ENCODE measurements around the gene PRDM10. TPM values are rescaled to one million over a fixed set of nuclear protein-coding genes. Genes with fewer than 3 reads are reported as not detected.
A peak's percentile ranks its signal among the peaks of the same experiment; 100 is the strongest.

PRDM10 gene
- total and polyA plus RNA-seq, 2 experiments from 2014 or later, result 4.1 to 12.0 TPM

- no peaks in the 10 kb centered on the region for H3K36me3 ChIP-seq
- no peaks in the 10 kb centered on the region for H3K9me3 ChIP-seq (ENCODE audit: low read depth)
- TF ChIP-seq, protein P1, sequence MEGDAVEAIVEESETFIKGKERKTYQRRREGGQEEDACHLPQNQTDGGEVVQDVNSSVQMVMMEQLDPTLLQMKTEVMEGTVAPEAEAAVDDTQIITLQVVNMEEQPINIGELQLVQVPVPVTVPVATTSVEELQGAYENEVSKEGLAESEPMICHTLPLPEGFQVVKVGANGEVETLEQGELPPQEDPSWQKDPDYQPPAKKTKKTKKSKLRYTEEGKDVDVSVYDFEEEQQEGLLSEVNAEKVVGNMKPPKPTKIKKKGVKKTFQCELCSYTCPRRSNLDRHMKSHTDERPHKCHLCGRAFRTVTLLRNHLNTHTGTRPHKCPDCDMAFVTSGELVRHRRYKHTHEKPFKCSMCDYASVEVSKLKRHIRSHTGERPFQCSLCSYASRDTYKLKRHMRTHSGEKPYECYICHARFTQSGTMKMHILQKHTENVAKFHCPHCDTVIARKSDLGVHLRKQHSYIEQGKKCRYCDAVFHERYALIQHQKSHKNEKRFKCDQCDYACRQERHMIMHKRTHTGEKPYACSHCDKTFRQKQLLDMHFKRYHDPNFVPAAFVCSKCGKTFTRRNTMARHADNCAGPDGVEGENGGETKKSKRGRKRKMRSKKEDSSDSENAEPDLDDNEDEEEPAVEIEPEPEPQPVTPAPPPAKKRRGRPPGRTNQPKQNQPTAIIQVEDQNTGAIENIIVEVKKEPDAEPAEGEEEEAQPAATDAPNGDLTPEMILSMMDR (IDR thresholded peaks at IDR 0.05; ENCODE audit: low read depth, low read length), result no peak
- no peaks in the 10 kb centered on the region for H3K27me3 ChIP-seq
- no peak for DNase-seq (ENCODE audit: low read depth in 1 of 2, low spot score in 1 of 2)
- no peak overlapping the region for H3K4me3 ChIP-seq
- peaks cover 11% of the 10 kb centered on the region for H3K4me1 ChIP-seq (ENCODE audit: low read depth)
- H3K27ac ChIP-seq, result no peak overlapping the region
Measured at GRCh38 chr11:130034236-130034635, 31.6 kb upstream of the PRDM10 start.

DNA sequence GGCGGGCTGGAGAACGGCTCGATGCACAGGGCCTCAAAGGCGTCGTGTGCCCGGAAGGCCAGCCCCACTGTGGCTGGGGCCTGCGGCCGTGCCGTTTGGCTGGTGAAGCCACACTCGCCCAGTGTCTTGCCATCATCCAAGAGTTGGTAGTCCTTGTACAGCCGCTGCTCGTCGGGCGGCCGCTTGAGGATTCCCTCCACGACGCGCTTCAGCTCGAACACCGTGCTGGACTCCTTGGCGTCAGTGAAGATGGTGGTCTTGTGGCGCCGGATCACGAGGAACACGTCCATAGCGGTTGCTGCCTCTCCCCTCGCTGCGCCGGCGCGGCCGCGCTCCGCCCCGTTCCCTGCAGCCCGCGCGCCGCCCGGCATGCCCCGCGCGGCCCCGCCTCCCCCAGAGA is 30.3 kb upstream of the PRDM10 start:
- Histone ChIP-seq H3K36me3 (no peaks in the 10 kb centered on the region), H3K9me3 (ENCODE audit: low read depth) (no peaks in the 10 kb centered on the region), H3K27ac (no peak overlapping the region), H3K4me3 (no peak overlapping the region), H3K4me1 (ENCODE audit: low read depth) (peaks cover 11% of the 10 kb centered on the region), H3K27me3 (no peaks in the 10 kb centered on the region)
- no peak for DNase-seq (ENCODE audit: low read depth in 1 of 2, low spot score in 1 of 2)
- TF ChIP-seq, protein P1 (IDR thresholded peaks at IDR 0.05; ENCODE audit: low read depth, low read length), result no peak

DNA sequence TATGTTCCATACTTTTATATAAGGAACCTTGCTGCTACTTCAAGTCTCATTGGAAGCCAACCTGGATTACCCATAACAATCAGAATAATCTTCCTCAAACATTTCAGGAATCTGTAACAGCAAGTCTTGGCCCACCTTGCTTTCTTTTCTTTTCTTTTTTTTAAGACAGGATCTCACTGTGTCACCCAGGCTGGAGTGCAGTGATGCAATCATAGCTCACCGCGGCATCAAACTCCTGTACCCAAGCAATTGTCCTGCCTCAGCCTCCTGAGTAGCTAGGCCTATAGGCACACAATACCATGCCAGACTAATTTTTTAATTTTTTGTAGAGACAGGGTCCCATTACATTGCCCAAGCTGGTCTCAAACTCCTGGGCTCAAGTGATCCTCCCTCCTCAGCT is 29.3 kb upstream of the PRDM10 start:
- no peaks in the 10 kb centered on the region for H3K36me3 ChIP-seq

DNA sequence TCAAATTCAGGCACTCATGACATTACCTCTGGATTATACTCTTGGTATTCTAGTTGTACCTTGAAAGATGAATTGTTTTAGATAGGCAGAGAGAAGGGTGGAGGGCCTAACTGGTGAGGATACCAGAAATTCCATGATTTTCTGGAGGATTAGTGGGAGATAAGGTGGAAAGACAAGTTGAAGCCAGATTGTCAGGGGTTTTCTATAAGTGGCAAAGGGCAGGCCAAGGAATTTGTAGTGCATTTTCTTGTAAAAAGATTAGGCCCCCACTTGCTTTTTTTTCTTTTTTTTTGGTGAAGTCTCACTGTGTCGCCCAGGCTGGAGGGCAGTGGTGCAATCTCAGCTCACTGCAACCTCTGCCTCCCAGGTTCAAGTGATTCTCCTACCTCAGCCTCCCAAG is 28.4 kb upstream of the PRDM10 start:
- Histone ChIP-seq H3K36me3 (no peaks in the 10 kb centered on the region), H3K27ac (no peak overlapping the region), H3K4me3 (no peak overlapping the region), H3K27me3 (no peaks in the 10 kb centered on the region), H3K9me3 (ENCODE audit: low read depth) (no peaks in the 10 kb centered on the region), H3K4me1 (ENCODE audit: low read depth) (peaks cover 11% of the 10 kb centered on the region)
- no peak for DNase-seq (ENCODE audit: low read depth in 1 of 2, low spot score in 1 of 2)
- TF ChIP-seq, protein P1 (IDR thresholded peaks at IDR 0.05; ENCODE audit: low read depth, low read length), result no peak

More for the DNA sequence above, 29.3 kb upstream of the PRDM10 start:
- TF ChIP-seq, protein P1 (IDR thresholded peaks at IDR 0.05; ENCODE audit: low read depth, low read length), result no peak
- DNase-seq (ENCODE audit: low read depth in 1 of 2, low spot score in 1 of 2), result no peak
- Histone ChIP-seq H3K4me3 (no peak overlapping the region), H3K27me3 (no peaks in the 10 kb centered on the region), H3K4me1 (ENCODE audit: low read depth) (peaks cover 11% of the 10 kb centered on the region), H3K9me3 (ENCODE audit: low read depth) (no peaks in the 10 kb centered on the region), H3K27ac (no peak overlapping the region)

DNA sequence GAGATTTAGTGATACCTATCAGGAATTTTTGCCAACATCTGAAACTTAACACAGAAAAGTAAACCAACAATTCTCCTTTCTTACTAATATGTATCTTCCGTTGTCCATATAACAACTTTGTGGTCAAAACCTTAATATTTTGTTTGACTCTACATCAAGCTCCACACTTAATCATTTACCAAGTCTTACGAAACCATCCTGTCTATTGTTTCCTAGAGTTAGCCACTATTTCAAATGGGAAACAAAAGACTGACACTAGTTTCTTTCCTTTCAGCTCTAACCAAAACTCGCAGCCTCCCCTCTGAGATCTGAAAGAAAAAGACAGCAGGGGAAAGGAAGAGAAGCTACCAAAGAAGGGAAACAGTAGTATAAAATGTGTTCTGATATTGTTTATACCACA is 26.5 kb upstream of the PRDM10 start:
- Histone ChIP-seq H3K4me3 (no peak overlapping the region), H3K9me3 (ENCODE audit: low read depth) (no peaks in the 10 kb centered on the region), H3K4me1 (ENCODE audit: low read depth) (peaks cover 11% of the 10 kb centered on the region), H3K27me3 (no peaks in the 10 kb centered on the region), H3K27ac (no peak overlapping the region), H3K36me3 (no peaks in the 10 kb centered on the region)
- TF ChIP-seq, protein P1 (IDR thresholded peaks at IDR 0.05; ENCODE audit: low read depth, low read length), result no peak
- peak in 1 of 2 donors; percentile 20 for DNase-seq (ENCODE audit: low read depth in 1 of 2, low spot score in 1 of 2)

DNA sequence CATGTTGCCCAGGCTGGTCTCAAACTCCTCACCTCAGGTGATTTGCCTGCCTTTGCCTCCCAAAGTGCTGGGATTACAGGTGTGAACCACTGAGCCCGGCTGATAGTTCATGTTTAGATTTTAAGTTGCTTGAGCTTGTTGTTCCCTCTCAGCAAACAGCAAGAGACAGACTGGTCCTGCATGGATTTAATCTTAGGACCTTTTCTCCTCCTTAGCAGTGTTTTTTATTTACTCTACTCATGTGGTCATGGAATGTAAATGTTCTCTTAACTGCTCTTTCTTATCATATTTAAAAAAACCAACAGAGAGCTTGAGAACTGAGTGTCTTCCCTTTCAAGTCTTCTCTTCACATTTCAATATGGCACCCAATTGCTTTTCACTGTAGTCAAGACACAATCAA is 22.7 kb upstream of the PRDM10 start:
- Histone ChIP-seq H3K9me3 (ENCODE audit: low read depth) (no peaks in the 10 kb centered on the region), H3K27ac (no peak overlapping the region), H3K4me1 (ENCODE audit: low read depth) (peaks cover 1% of the 10 kb centered on the region), H3K36me3 (no peaks in the 10 kb centered on the region), H3K4me3 (no peak overlapping the region), H3K27me3 (no peaks in the 10 kb centered on the region)
- no peak for DNase-seq (ENCODE audit: low read depth in 1 of 2, low spot score in 1 of 2)
- TF ChIP-seq, protein P1 (IDR thresholded peaks at IDR 0.05; ENCODE audit: low read depth, low read length), result no peak
